HepG2 (cell line): ENCODE data around the gene ARHGAP15. TPM values are rescaled to one million over a fixed set of nuclear protein-coding genes. Genes with fewer than 3 reads are reported as not detected.

Experiments
- ATAC-seq: fragments of 200-7000 bp; cut with Tn5 transposase; 3 replicates; pipeline ENCODE4 v1.9.1; 2020; ENCODE audit warnings: mild to moderate bottlenecking, moderate library complexity
- BruUV-seq: library from RNA; stranded (reverse); fragments of 400-500 nt; replicated peaks from 2 replicates; lab custom pipeline; 2021; lab: Mats Ljungman, UMichigan
- CTCF ChIA-PET: fragments of 300-600 bp; formaldehyde crosslinking; extraction: SDS; loops from one replicate; lab custom pipeline; 2021; ENCODE audit warnings: low total read pairs, inconsistent platforms, low intra/inter-chr PET ratio; lab: Yijun Ruan, JAX
- POLR2A ChIA-PET: fragments of 350-600 bp; sonication (Branson Sonifier 250); formaldehyde crosslinking; loops from one replicate; lab custom pipeline; 2020; ENCODE audit warnings: antibody characterized with exemption, inconsistent platforms; lab: Yijun Ruan, JAX
- DNase-seq: peaks from one replicate; pipeline ENCODE4 v3.0.0-alpha.2; 2015; ENCODE audit warnings: low spot score
- FAIRE-seq: peaks from 3 replicates; lab custom pipeline; 2011; peaks lifted over from hg19 to GRCh38; lab: Jason Lieb, UNC
- H2AFZ ChIP-seq: one replicate; pipeline ENCODE4 v1.6.1; 2011; ENCODE audit warnings: low read length, inconsistent platforms
- H3K27ac ChIP-seq: fragments of 300-600 bp; 3 replicates; pipeline ENCODE4 v1.8.0; 2011; ENCODE audit warnings: mixed run types, mild to moderate bottlenecking, mixed read lengths, low read length, inconsistent platforms; ENCODE audit not compliant: insufficient read depth; ENCODE audit errors: extremely low read length
- H3K27me3 ChIP-seq, 2 experiments: fragments of 200-600 bp in 1 of 2; 2 replicates in 1 of 2; 3 replicates in 1 of 2; pipeline versions ENCODE4 v1.6.0 to v1.8.0; 2011; ENCODE audit warnings: low read length in 2 of 2, mild to moderate bottlenecking in 2 of 2, moderate library complexity in 2 of 2, inconsistent platforms in 1 of 2; ENCODE audit not compliant: insufficient read depth in 2 of 2, control insufficient read depth in 1 of 2
- H3K36me3 ChIP-seq, 2 experiments: fragments of 200-600 bp in 1 of 2; replicated peaks in 1 of 2; 2 replicates in 1 of 2; 3 replicates in 1 of 2; pipeline versions ENCODE4 v1.5.1 to v1.8.0; 2011; ENCODE audit warnings: low read length in 2 of 2, inconsistent platforms in 1 of 2; ENCODE audit not compliant: insufficient read depth in 2 of 2, control insufficient read depth in 1 of 2
- H3K4me1 ChIP-seq: 2 replicates; pipeline ENCODE4 v1.5.1; 2012; ENCODE audit warnings: low read length, inconsistent platforms; ENCODE audit not compliant: insufficient read depth
- H3K4me2 ChIP-seq: 2 replicates; pipeline ENCODE4 v1.6.0; 2011; ENCODE audit warnings: low read depth, low read length, inconsistent platforms
- H3K4me3 ChIP-seq, 3 experiments: fragments of 200-600 bp in 1 of 3; sonication (generic), shearing (Covaris generic) in 1 of 3; replicated peaks in 1 of 3; 2 replicates each; pipeline ENCODE4 v1.5.1; 2011 to 2016; ENCODE audit warnings: low read length in 3 of 3, inconsistent platforms in 2 of 3, low read depth in 2 of 3, mild to moderate bottlenecking in 2 of 3, control low read depth in 1 of 3, mixed read lengths in 1 of 3; ENCODE audit not compliant: insufficient read depth in 1 of 3
- H3K79me2 ChIP-seq: one replicate; pipeline ENCODE4 v1.6.1; 2011; ENCODE audit warnings: low read length, inconsistent platforms; ENCODE audit not compliant: insufficient read depth
- H3K9ac ChIP-seq: 2 replicates; pipeline ENCODE4 v1.6.0; 2011; ENCODE audit warnings: mild to moderate bottlenecking, low read depth, low read length, inconsistent platforms; ENCODE audit not compliant: insufficient read depth
- H3K9me3 ChIP-seq: 2 replicates; pipeline ENCODE4 v1.5.1; 2012; ENCODE audit warnings: mild to moderate bottlenecking, low read length
- H4K20me1 ChIP-seq: 2 replicates; pipeline ENCODE4 v1.6.0; 2011; ENCODE audit warnings: inconsistent platforms, mild to moderate bottlenecking, low read length, moderate library complexity; ENCODE audit not compliant: insufficient read depth
- DBP ChIP-seq: sonication (generic); formaldehyde crosslinking; IDR thresholded peaks from 2 replicates; pipeline ENCODE4 v1.4.0; 2020; ENCODE audit warnings: missing genetic modification reagents; ENCODE audit errors: not compliant biosample characterization
- HINFP ChIP-seq: sonication (generic); formaldehyde crosslinking; IDR thresholded peaks from 2 replicates; pipeline ENCODE4 v1.4.0; 2020; ENCODE audit warnings: low read depth, mild to moderate bottlenecking, missing genetic modification reagents
- KDM6A ChIP-seq: IDR thresholded peaks from 2 replicates; pipeline ENCODE4 v1.6.1; 2016; ENCODE audit warnings: low read depth
- MZF1 ChIP-seq: sonication (generic); formaldehyde crosslinking; IDR thresholded peaks from 2 replicates; pipeline ENCODE4 v1.8.1; 2023; ENCODE audit warnings: mild to moderate bottlenecking, missing genetic modification reagents, borderline replicate concordance
- PREB ChIP-seq: sonication (generic); formaldehyde crosslinking; IDR thresholded peaks from 2 replicates; pipeline ENCODE4 v1.4.0; 2020; ENCODE audit warnings: missing genetic modification reagents
- ZFP36L1 ChIP-seq: sonication (generic); formaldehyde crosslinking; IDR thresholded peaks from 2 replicates; pipeline ENCODE4 v1.8.0; 2022; ENCODE audit warnings: mild to moderate bottlenecking, missing genetic modification reagents, moderate library complexity
- ZHX1 ChIP-seq: sonication (generic); formaldehyde crosslinking; IDR thresholded peaks from 2 replicates; pipeline ENCODE4 v1.8.1; 2022; ENCODE audit warnings: low read depth, mild to moderate bottlenecking, missing genetic modification reagents
- ZNF550 ChIP-seq: sonication (generic); formaldehyde crosslinking; IDR thresholded peaks from 2 replicates; pipeline ENCODE4 v1.4.0; 2020; ENCODE audit warnings: mild to moderate bottlenecking, missing genetic modification reagents, borderline replicate concordance
- ZZZ3 ChIP-seq: sonication (generic); formaldehyde crosslinking; IDR thresholded peaks from 2 replicates; pipeline ENCODE4 v1.4.0; 2020; ENCODE audit warnings: missing genetic modification reagents, mild to moderate bottlenecking, borderline replicate concordance
- WGBS: methylation state at CpG from one replicate; pipeline ENCODE4 v1.1.6; 2017; ENCODE audit warnings: low lambda C conversion rate; 5-methylcytosine and 5-hydroxymethylcytosine counted together
- in situ Hi-C: cut with HindIII; loops from 2 replicates; pipeline ENCODE4 v1.10.0; 2017; ENCODE audit warnings: low pct_unique_long_range_greater_than_20kb; ENCODE audit not compliant: extremely low pct_ligation_motif_present
- intact Hi-C: fragments of 100-400 bp; cut with micrococcal nuclease; formaldehyde crosslinking; loops from one replicate; pipeline ENCODE4 v1.10.0; 2022; ENCODE audit not compliant: unreplicated experiment
- polyA plus RNA-seq, 8 experiments: library from polyadenylated mRNA; depleted of rRNA in 3 of 8; stranded (reverse) in 7 of 8; unstranded in 1 of 8; fragments of >200 nt; fragmentation: Illumina TruSeq in 4 of 8; extraction: Trizol in 4 of 8; gene quantifications; 2 replicates each; pipeline versions ENCODE4 v1.2.1 to v1.2.3, GENCODE V29; 2011 to 2016; ENCODE audit warnings: low read depth in 4 of 8, missing spikeins in 1 of 8, mixed read lengths in 1 of 8; ENCODE audit not compliant: insufficient read depth in 1 of 8
- total RNA-seq, 5 experiments: library from RNA; depleted of rRNA; stranded (reverse); fragments of >200 nt; fragmentation: Illumina TruSeq; extraction: Trizol; gene quantifications; 2 replicates each; pipeline ENCODE4 v1.2.3, GENCODE V29; 2016; ENCODE audit warnings: low read depth in 1 of 5

Gene ARHGAP15
- total and polyA plus RNA-seq, 2 of the 13 experiments (the other 11 are each of a cell fraction or from before 2014, with no cell fraction given) = 0.04 TPM; not detected in 1

- TF ChIP-seq ZHX1 (CRISPR knock-in tag) = no peak
- no peak for TF ChIP-seq DBP (CRISPR knock-in tag)
- no peak for TF ChIP-seq HINFP
- no peak for TF ChIP-seq ZFP36L1
- TF ChIP-seq MZF1 = no peak
Measured at GRCh38 chr2:143528021-143528420, 398.8 kb downstream of the ARHGAP15 start (continued).

- no peaks in the 10 kb centered on the region for H3K27me3 ChIP-seq
- 0% methylated on average over 1 of the region's 1 CpG for WGBS
- intact Hi-C loops (no loop called here), in situ Hi-C loops (no loop called here)
- H3K4me2 ChIP-seq = no peak overlapping the region
- no TSS peak for BruUV-seq
- FAIRE-seq (no peak), ATAC-seq (no peak), DNase-seq (no peak)
- H3K79me2 ChIP-seq = no peaks in the 10 kb centered on the region
- ChIA-PET CTCF (no interaction called here), POLR2A (no interaction called here)
- H3K4me1 ChIP-seq = no peaks in the 10 kb centered on the region
- H3K36me3 ChIP-seq = no peaks in the 10 kb centered on the region
- no peak overlapping the region for H2AFZ ChIP-seq
- no peak overlapping the region for H3K4me3 ChIP-seq
- no peaks in the 10 kb centered on the region for H3K9me3 ChIP-seq
- no peak overlapping the region for H3K27ac ChIP-seq
- TF ChIP-seq PREB (CRISPR knock-in tag) = no peak
- no peak for TF ChIP-seq ZNF550 (CRISPR knock-in tag)
- no peak for TF ChIP-seq ZZZ3 (CRISPR knock-in tag)
- no peak for TF ChIP-seq KDM6A
- H4K20me1 ChIP-seq = no peaks in the 10 kb centered on the region
- H3K9ac ChIP-seq = no peak overlapping the region
Measured at GRCh38 chr2:143529118-143529720, 400.0 kb downstream of the ARHGAP15 start.
